Hematopoietic multipotent progenitor cell treated with erythropoietin and hydrocortisone succinate and interleukin-3 and kit ligand, for 8 days (in vitro differentiated cells): ENCODE results near the gene CEACAM8.
"Not testable (repeated sequence)": the region's sequence is repeated elsewhere in the genome, so short reads cannot be mapped to it uniquely, and the experiment has no call there.

Source experiments
- DNase-seq: peaks from one replicate; pipeline ENCODE4 v3.0.0-alpha.2; 2015

The CEACAM8 gene

GRCh38 chr19:42594617-42595489 is at the start of gene CEACAM8:
Gene CEACAM8 (minus strand): TSS chr19:42594924. CDS start chr19:42594828, 96 bp downstream.
- no peak for DNase-seq

GRCh38 chr19:42639324-42640092 is 44.8 kb upstream of the CEACAM8 start:
- DNase-seq: not testable (repeated sequence)

- no peak for DNase-seq
Observed at GRCh38 chr19:42635233-42635539, 40.5 kb upstream of the CEACAM8 start.

- peak; percentile 46 for DNase-seq
Observed at GRCh38 chr19:42634409-42635232, 39.9 kb upstream of the CEACAM8 start.

- DNase-seq: no peak
Observed at GRCh38 chr19:42629191-42629590, 34.5 kb upstream of the CEACAM8 start.

- DNase-seq: no peak
Observed at GRCh38 chr19:42628411-42629140, 33.9 kb upstream of the CEACAM8 start.

GRCh38 chr19:42627916-42628315 is 33.2 kb upstream of the CEACAM8 start:
- no peak for DNase-seq

- DNase-seq: no peak
Observed at GRCh38 chr19:42626181-42626580, 31.5 kb upstream of the CEACAM8 start.

- DNase-seq: no peak
Observed at GRCh38 chr19:42619271-42619670, 24.5 kb upstream of the CEACAM8 start.

GRCh38 chr19:42613666-42614065 is 18.9 kb upstream of the CEACAM8 start:
- no peak for DNase-seq

GRCh38 chr19:42610401-42610915 is 15.7 kb upstream of the CEACAM8 start:
- not testable (repeated sequence) for DNase-seq

- DNase-seq: peak; percentile 47
Observed at GRCh38 chr19:42606660-42607351, 12.1 kb upstream of the CEACAM8 start.

- peak; percentile 32 for DNase-seq
Observed at GRCh38 chr19:42601811-42602443, 7.2 kb upstream of the CEACAM8 start.

GRCh38 chr19:42596391-42597072 is 1.8 kb upstream of the CEACAM8 start:
- peak; percentile 20 for DNase-seq

GRCh38 chr19:42595550-42596172 is 937 bp upstream of the CEACAM8 start:
- DNase-seq: no peak

- no peak for DNase-seq
Observed at GRCh38 chr19:42589792-42590191, 4.9 kb downstream of the CEACAM8 start.

GRCh38 chr19:42584466-42584865 is 10.3 kb downstream of the CEACAM8 start:
- no peak for DNase-seq

GRCh38 chr19:42577016-42577415 is 17.7 kb downstream of the CEACAM8 start:
- no peak for DNase-seq

GRCh38 chr19:42576241-42576640 is 18.5 kb downstream of the CEACAM8 start:
- DNase-seq: no peak

GRCh38 chr19:42573642-42574041 is 21.1 kb downstream of the CEACAM8 start:
- DNase-seq: no peak
